A549 (cell line): Measurements from ENCODE around the gene CHI3L1. TPM values are rescaled to one million over a fixed set of nuclear protein-coding genes. Genes with fewer than 3 reads are reported as not detected.

Experiments
- ATAC-seq, 2 experiments: fragments of 200-7000 bp in 1 of 2; fragments of >200 bp in 1 of 2; cut with Nextera tagmentation in 1 of 2; cut with Tn5 transposase in 1 of 2; 3 replicates each; pipeline versions ENCODE4 v1.8.0 to v1.9.1; 2018 to 2020; ENCODE audit warnings: mild to moderate bottlenecking in 1 of 2, moderate library complexity in 1 of 2
- CTCF ChIA-PET: fragments of 300-600 bp; sonication (Branson Sonifier 250); formaldehyde crosslinking; extraction: SDS; loops from one replicate; lab custom pipeline; 2021; ENCODE audit warnings: antibody characterized with exemption, inconsistent platforms; lab: Yijun Ruan, JAX
- POLR2A ChIA-PET: fragments of 350-600 bp; formaldehyde crosslinking; extraction: SDS; loops from one replicate; lab custom pipeline; 2021; ENCODE audit warnings: antibody characterized with exemption, inconsistent platforms; lab: Yijun Ruan, JAX
- DNase-seq, 2 experiments: peaks; one replicate each; pipeline versions ENCODE4 v3.0.0 to v3.0.0-alpha.2; 2011 to 2016; ENCODE audit warnings: low read depth in 1 of 2, low spot score in 1 of 2
- FAIRE-seq: peaks from 2 replicates; lab custom pipeline; 2011; peaks lifted over from hg19 to GRCh38; lab: Jason Lieb, UNC
- H3K27ac ChIP-seq, 2 experiments: fragments of >200 bp; sonication (Bioruptor Twin); formaldehyde crosslinking; 3 replicates each; pipeline ENCODE4 v1.5.1; 2016 to 2017
- H3K4me1 ChIP-seq: fragments of >200 bp; sonication (Bioruptor Twin); formaldehyde crosslinking; 3 replicates; pipeline ENCODE4 v1.6.1; 2016
- H3K4me2 ChIP-seq: fragments of >200 bp; sonication (Bioruptor Twin); formaldehyde crosslinking; 3 replicates; pipeline ENCODE4 v1.6.1; 2016
- H3K4me3 ChIP-seq: fragments of >200 bp; sonication (Bioruptor Twin); formaldehyde crosslinking; 3 replicates; pipeline ENCODE4 v1.5.1; 2016
- H3K9me3 ChIP-seq: fragments of >200 bp; sonication (Bioruptor Twin); formaldehyde crosslinking; 3 replicates; pipeline ENCODE4 v1.6.1; 2016
- BHLHE40 ChIP-seq: IDR thresholded peaks from 2 replicates; pipeline ENCODE4 v1.6.1; 2012; ENCODE audit warnings: low read depth, low read length, inconsistent platforms
- CBX8 ChIP-seq: fragments of 200-600 bp; sonication (generic); IDR thresholded peaks from 2 replicates; pipeline ENCODE4 v1.6.1; 2016
- CEBPB ChIP-seq, 2 experiments: fragments of >200 bp in 1 of 2; sonication (Bioruptor Twin) in 1 of 2; formaldehyde crosslinking in 1 of 2; IDR thresholded peaks; 2 replicates each; pipeline ENCODE4 v1.6.1; 2012 to 2016
- CHD4 ChIP-seq: fragments of 200-600 bp; sonication (generic); IDR thresholded peaks from 2 replicates; pipeline ENCODE4 v1.6.1; 2016; ENCODE audit warnings: antibody characterized with exemption, mild to moderate bottlenecking, borderline replicate concordance
- HOXA7 ChIP-seq: fragments of 250-450 bp; sonication (Bioruptor Pico); IDR thresholded peaks from 2 replicates; pipeline ENCODE4 v1.5.0; 2020; ENCODE audit warnings: mild to moderate bottlenecking, moderate library complexity
- KDM1A ChIP-seq: fragments of 200-600 bp; sonication (generic); IDR thresholded peaks from 2 replicates; pipeline ENCODE4 v1.6.1; 2016; ENCODE audit warnings: low read depth, mild to moderate bottlenecking
- SMC3 ChIP-seq: fragments of >200 bp; sonication (Bioruptor Twin); formaldehyde crosslinking; IDR thresholded peaks from 3 replicates; pipeline ENCODE4 v1.6.1; 2018; ENCODE audit warnings: inconsistent platforms
- ZC3H11A ChIP-seq: fragments of 450-650 bp; IDR thresholded peaks from 2 replicates; pipeline ENCODE4 v1.6.1; 2014; ENCODE audit warnings: antibody characterized with exemption, mild to moderate bottlenecking
- ZFP36 ChIP-seq: fragments of 450-650 bp; IDR thresholded peaks from 2 replicates; pipeline ENCODE4 v1.6.1; 2014; ENCODE audit warnings: borderline replicate concordance; ENCODE audit not compliant: partially characterized antibody
- ZNF302 ChIP-seq: fragments of 250-450 bp; sonication (Bioruptor Pico); IDR thresholded peaks from 2 replicates; pipeline ENCODE4 v1.9.0; 2021; ENCODE audit warnings: inconsistent platforms, mild to moderate bottlenecking, moderate library complexity
- ZSCAN20 ChIP-seq: fragments of 250-450 bp; sonication (Bioruptor Pico); IDR thresholded peaks from 2 replicates; pipeline ENCODE4 v1.8.0; 2022; ENCODE audit warnings: mild to moderate bottlenecking, moderate library complexity
- WGBS: methylation state at CpG from one replicate; pipeline ENCODE4 v1.1.6; 2017; ENCODE audit errors: missing lambda C conversion rate; 5-methylcytosine and 5-hydroxymethylcytosine counted together
- polyA plus RNA-seq, 4 experiments: library from polyadenylated mRNA; depleted of rRNA in 3 of 4; stranded (reverse); fragments of >200 nt; fragmentation: RNase III in 1 of 4; extraction: RNeasy Plus Mini Kit Qiagen cat#74134 plus additional on column Dnase treatment in 1 of 4; gene quantifications; 2 replicates in 3 of 4; 3 replicates in 1 of 4; pipeline ENCODE4 v1.2.3, GENCODE V29; 2011 to 2017
- TF ChIP-seq, protein P1 (sequence below): IDR thresholded peaks from 2 replicates; pipeline ENCODE4 v1.6.1; 2012; ENCODE audit warnings: low read depth, borderline replicate concordance
- TF ChIP-seq, protein P2 (sequence below): fragments of >200 bp; sonication (Bioruptor Twin); formaldehyde crosslinking; IDR thresholded peaks from 2 replicates; pipeline ENCODE4 v1.6.1; 2016
- TF ChIP-seq, protein P3 (sequence below): IDR thresholded peaks from 2 replicates; pipeline ENCODE4 v1.6.1; 2012
- TF ChIP-seq, protein P4 (sequence below): fragments of >200 bp; sonication (Bioruptor Twin); formaldehyde crosslinking; IDR thresholded peaks from 3 replicates; pipeline ENCODE4 v1.6.1; 2016
- TF ChIP-seq, protein P5 (sequence below): fragments of 250-450 bp; sonication (Bioruptor Pico); IDR thresholded peaks from 2 replicates; pipeline ENCODE4 v1.5.0; 2020; ENCODE audit warnings: low read depth, mild to moderate bottlenecking, moderate library complexity
- TF ChIP-seq, protein P6 (sequence below): IDR thresholded peaks from 2 replicates; pipeline ENCODE4 v1.6.1; 2012

Gene CHI3L1
- polyA plus RNA-seq, 2 of the 4 experiments (the other 2 are of a cell fraction), result 0.04 TPM; not detected in 1

DNA sequence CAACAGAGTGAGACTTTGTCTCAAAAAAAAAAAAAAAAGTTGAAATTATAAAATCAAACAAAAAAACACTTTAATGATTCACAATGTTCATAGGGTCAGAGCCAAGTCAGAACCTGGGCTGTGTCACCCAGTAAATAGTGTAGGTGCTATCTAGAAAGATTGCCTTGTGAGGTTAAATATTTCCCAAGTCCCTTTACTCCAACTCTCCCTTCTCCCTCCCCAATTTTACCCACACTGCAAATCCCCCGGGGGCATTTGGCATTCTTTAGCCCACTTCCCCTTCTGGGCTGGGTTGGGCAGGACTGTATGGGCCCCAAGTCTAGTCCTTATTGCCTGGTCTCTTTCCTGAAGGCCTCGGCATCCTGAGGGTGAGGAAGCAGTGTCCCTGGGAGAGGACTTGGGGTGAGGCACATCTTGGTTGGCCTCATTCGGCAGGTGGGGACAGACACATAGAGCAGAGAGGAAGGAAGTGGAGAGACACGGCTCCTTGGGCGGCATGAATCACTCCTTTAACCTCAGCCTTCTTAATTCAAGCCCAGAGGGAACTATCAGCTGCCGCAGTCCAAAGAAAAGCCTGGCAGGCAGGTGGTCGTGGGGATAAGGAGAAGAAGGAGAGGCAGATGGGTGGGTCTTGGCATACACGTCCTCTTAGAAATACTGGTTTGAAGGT lies 50.7 kb downstream of the CHI3L1 start:
- 36% methylated on average over 8 of the region's 8 CpGs for WGBS
- H3K9me3 ChIP-seq, result no peaks in the 10 kb centered on the region
- no peak for DNase-seq
- TF ChIP-seq, protein P1, sequence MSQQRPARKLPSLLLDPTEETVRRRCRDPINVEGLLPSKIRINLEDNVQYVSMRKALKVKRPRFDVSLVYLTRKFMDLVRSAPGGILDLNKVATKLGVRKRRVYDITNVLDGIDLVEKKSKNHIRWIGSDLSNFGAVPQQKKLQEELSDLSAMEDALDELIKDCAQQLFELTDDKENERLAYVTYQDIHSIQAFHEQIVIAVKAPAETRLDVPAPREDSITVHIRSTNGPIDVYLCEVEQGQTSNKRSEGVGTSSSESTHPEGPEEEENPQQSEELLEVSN, result no peak
- no peak for TF ChIP-seq KDM1A
- no peak for TF ChIP-seq HOXA7 (CRISPR knock-in tag)
- TF ChIP-seq, protein P2, sequence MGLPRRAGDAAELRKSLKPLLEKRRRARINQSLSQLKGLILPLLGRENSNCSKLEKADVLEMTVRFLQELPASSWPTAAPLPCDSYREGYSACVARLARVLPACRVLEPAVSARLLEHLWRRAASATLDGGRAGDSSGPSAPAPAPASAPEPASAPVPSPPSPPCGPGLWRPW, result no peak
- no peak for TF ChIP-seq BHLHE40
- TF ChIP-seq, protein P3, sequence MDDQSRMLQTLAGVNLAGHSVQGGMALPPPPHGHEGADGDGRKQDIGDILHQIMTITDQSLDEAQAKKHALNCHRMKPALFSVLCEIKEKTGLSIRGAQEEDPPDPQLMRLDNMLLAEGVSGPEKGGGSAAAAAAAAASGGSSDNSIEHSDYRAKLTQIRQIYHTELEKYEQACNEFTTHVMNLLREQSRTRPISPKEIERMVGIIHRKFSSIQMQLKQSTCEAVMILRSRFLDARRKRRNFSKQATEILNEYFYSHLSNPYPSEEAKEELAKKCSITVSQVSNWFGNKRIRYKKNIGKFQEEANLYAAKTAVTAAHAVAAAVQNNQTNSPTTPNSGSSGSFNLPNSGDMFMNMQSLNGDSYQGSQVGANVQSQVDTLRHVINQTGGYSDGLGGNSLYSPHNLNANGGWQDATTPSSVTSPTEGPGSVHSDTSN, result no peak
- TF ChIP-seq ZSCAN20 (CRISPR knock-in tag), result no peak
- TF ChIP-seq SMC3, result no peak
- TF ChIP-seq, protein P4, sequence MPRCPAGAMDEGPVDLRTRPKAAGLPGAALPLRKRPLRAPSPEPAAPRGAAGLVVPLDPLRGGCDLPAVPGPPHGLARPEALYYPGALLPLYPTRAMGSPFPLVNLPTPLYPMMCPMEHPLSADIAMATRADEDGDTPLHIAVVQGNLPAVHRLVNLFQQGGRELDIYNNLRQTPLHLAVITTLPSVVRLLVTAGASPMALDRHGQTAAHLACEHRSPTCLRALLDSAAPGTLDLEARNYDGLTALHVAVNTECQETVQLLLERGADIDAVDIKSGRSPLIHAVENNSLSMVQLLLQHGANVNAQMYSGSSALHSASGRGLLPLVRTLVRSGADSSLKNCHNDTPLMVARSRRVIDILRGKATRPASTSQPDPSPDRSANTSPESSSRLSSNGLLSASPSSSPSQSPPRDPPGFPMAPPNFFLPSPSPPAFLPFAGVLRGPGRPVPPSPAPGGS, result no peak
- no peak for TF ChIP-seq CBX8
- TF ChIP-seq, protein P5, sequence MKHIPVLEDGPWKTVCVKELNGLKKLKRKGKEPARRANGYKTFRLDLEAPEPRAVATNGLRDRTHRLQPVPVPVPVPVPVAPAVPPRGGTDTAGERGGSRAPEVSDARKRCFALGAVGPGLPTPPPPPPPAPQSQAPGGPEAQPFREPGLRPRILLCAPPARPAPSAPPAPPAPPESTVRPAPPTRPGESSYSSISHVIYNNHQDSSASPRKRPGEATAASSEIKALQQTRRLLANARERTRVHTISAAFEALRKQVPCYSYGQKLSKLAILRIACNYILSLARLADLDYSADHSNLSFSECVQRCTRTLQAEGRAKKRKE (CRISPR knock-in tag), result no peak
- no peak for TF ChIP-seq ZFP36
- no peak for TF ChIP-seq CEBPB (IDR thresholded peaks at IDR 0.05)
- TF ChIP-seq, protein P6, sequence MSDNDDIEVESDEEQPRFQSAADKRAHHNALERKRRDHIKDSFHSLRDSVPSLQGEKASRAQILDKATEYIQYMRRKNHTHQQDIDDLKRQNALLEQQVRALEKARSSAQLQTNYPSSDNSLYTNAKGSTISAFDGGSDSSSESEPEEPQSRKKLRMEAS, result no peak
- no peak for TF ChIP-seq CHD4
- TF ChIP-seq ZNF302 (CRISPR knock-in tag), result no peak
- TF ChIP-seq, all 56 proteins: peak for 0
- POLR2A ChIA-PET, result no interaction called here
- H3K4me1 ChIP-seq, result peaks cover 13% of the 10 kb centered on the region; the same call in 2 of the 3 replicates
- no peak for ATAC-seq
- no peak overlapping the region for H3K4me3 ChIP-seq
- FAIRE-seq, result no peak
- peak overlapping the region in 1 of 2 experiments; percentile 57; a peak in 1 of 6 replicates for H3K27ac ChIP-seq
- peak overlapping the region; percentile 53 for H3K4me2 ChIP-seq
- CTCF ChIA-PET, result interaction anchor here (1.3 to 2.2 kb wide), 2 partner anchors 80 to 96 kb away, joined by 6 to 8 read pairs; no protein-coding TSS in a partner anchor

DNA sequence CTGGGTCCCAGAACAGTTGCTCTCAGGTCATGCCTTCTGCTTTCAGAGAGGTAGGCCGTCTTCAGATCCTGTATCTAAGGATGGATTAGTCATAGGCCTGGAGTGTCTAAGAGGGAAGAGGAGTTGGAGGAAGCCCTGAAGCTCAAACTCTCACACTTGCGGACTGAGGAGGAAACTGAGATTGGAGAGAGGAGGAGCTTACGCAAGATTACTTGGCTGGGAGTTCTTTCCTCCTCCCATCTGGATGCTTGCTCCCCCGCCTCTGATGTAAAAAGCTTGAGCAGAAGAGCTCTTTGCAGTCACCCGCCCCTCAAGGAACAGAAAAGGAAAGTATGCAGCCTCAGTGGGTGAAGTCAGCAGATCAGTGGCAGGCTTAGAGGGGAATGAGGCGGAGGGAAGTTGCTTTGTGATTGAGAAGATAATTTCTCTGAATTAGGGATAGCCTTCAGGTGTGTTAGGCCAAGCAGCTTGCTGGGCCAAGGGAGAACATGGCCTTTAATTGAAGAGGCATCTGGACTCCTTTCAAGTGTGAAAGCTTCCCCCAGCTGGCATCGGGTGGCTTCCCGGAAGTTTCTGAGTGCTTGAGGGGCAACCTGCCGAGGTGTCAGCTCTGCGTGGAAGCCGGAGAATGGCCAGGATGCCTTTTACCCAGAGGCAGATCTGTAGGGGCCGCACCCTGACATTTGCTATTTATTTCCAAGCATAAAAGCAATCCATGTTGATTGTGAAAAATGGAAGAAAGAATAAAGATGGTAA lies 52.4 kb downstream of the CHI3L1 start:
- ATAC-seq, result no peak
- WGBS, result 78% methylated on average over 12 of the region's 12 CpGs
- no peak overlapping the region for H3K4me3 ChIP-seq
- no peak for FAIRE-seq
- no peak for TF ChIP-seq ZC3H11A
- TF ChIP-seq, all 56 proteins: peak for 0
- POLR2A ChIA-PET, result no interaction called here
- Histone ChIP-seq H3K27ac (no peak overlapping the region; a peak in 1 of 6 replicates), H3K9me3 (no peaks in the 10 kb centered on the region), H3K4me2 (no peak overlapping the region), H3K4me1 (peaks cover 20% of the 10 kb centered on the region; the same call in 2 of the 3 replicates)
- CTCF ChIA-PET, result interaction anchor here (0.6 to 9.0 kb wide), 8 partner anchors 8 to 408 kb away, joined by 3 to 91 read pairs (median 5); no protein-coding TSS in a partner anchor
- DNase-seq, result no peak
